ENCODE data around the gene OFD1.

DNA sequence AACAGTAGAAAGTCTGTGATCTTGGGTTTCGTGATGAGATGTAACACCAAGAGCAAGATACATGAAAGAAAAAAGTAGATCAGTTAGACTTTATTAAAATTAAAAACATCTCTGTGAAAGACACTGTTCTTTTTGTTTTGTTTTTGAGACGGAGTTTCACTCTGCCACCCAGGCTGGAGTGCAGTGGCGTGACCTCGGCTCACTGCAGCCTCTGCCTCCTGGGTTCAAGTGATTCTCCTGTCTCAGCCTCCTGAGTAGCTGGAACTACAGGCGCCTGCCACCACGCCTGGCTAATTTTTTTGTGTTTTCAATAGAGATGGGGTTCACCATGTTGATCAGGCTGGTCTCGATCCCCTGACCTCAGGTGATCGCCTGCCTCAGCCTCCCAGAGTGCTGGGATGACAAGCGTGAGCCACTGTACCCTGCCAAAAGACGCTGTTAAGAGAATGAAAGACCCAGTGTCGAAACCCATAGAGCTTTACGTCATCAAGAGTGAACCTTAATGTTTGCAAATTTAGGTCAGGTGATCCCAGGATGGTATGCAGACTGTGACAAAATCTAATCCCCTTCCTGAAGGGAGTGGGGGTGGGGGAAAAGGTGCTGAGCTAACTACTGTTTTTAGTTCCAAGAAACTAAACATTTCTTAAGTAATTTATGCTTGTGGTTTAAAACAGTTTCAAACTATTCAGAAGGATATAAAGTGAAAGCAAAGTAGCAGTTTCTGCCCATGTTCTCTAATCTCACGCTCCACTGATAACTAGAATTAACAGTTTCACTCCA, 8.0 kb downstream of the OFD1 start:
- TF ChIP-seq, protein P1, sequence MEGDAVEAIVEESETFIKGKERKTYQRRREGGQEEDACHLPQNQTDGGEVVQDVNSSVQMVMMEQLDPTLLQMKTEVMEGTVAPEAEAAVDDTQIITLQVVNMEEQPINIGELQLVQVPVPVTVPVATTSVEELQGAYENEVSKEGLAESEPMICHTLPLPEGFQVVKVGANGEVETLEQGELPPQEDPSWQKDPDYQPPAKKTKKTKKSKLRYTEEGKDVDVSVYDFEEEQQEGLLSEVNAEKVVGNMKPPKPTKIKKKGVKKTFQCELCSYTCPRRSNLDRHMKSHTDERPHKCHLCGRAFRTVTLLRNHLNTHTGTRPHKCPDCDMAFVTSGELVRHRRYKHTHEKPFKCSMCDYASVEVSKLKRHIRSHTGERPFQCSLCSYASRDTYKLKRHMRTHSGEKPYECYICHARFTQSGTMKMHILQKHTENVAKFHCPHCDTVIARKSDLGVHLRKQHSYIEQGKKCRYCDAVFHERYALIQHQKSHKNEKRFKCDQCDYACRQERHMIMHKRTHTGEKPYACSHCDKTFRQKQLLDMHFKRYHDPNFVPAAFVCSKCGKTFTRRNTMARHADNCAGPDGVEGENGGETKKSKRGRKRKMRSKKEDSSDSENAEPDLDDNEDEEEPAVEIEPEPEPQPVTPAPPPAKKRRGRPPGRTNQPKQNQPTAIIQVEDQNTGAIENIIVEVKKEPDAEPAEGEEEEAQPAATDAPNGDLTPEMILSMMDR (IDR thresholded peaks at IDR 0.05) = no peak
- no peak for TF ChIP-seq POLR2A (IDR thresholded peaks at IDR 0.05)

All from right lobe of liver (tissue), 4 donors.